Psoas muscle (tissue), 8 donors: ENCODE measurements around the gene SUPT6H. TPM values are rescaled to one million over a fixed set of nuclear protein-coding genes. Genes with fewer than 3 reads are reported as not detected.

Experiments used
- ATAC-seq, 4 donors: fragments of 200-7000 bp; cut with Tn5 transposase; one replicate each; pipeline ENCODE4 v1.9.1; 2020; ENCODE audit warnings: moderate library complexity in 3 of 4, mild to moderate bottlenecking in 2 of 4
- DNase-seq, 2 donors: peaks; one replicate each; pipeline ENCODE4 v3.0.0-alpha.2; 2020
- H3K27ac ChIP-seq: fragments of 200-600 bp; one replicate; pipeline ENCODE4 v1.8.0; 2022
- H3K27me3 ChIP-seq, 3 donors: fragments of 200-600 bp in 1 of 3; one replicate each; pipeline versions ENCODE4 v1.6.1 to v1.8.0; 2013 to 2022; ENCODE audit warnings: low read length in 2 of 3, mild to moderate bottlenecking in 2 of 3, moderate library complexity in 1 of 3; ENCODE audit not compliant: insufficient read depth in 3 of 3
- H3K36me3 ChIP-seq, 2 donors: fragments of 200-600 bp in 1 of 2; one replicate each; pipeline versions ENCODE4 v1.6.1 to v1.8.0; 2013 to 2022; ENCODE audit warnings: low read depth in 1 of 2, mild to moderate bottlenecking in 1 of 2, moderate library complexity in 1 of 2; ENCODE audit not compliant: insufficient read depth in 1 of 2
- H3K4me1 ChIP-seq: fragments of 200-600 bp; one replicate; pipeline ENCODE4 v1.8.0; 2022
- H3K4me3 ChIP-seq: fragments of 200-600 bp; one replicate; pipeline ENCODE4 v1.8.0; 2022; ENCODE audit warnings: mild to moderate bottlenecking
- H3K9me3 ChIP-seq: fragments of 200-600 bp; one replicate; pipeline ENCODE4 v1.8.0; 2022
- WGBS, 3 donors: extraction: QIAGEN DNeasy Blood & Tissue Kit; methylation state at CpG; one replicate each; pipeline versions ENCODE4 v1.1.6 to v1.1.7; 2013; 5-methylcytosine and 5-hydroxymethylcytosine counted together
- intact Hi-C, 2 donors: fragments of 100-400 bp; cut with DNase I; formaldehyde crosslinking; loops; one replicate each; pipeline versions ENCODE4 v1.11.0 to v1.14.2; 2022
- polyA plus RNA-seq, 3 donors: library from polyadenylated mRNA; stranded (reverse); fragments of 200-250 nt; gene quantifications; one replicate each; pipeline ENCODE4 v1.2.3, GENCODE V29; 2013
- total RNA-seq, 4 donors: library from RNA; stranded (reverse); fragmentation: NEBNext Ultra II Directional in 2 of 4; extraction: Animal tissue kit (Norgen Biotek cat#: 25700) in 2 of 4; gene quantifications; one replicate each; pipeline versions ENCODE4 v1.2.1 to v1.2.4, GENCODE V29; 2021 to 2023
- TF ChIP-seq, protein P1 (sequence below): fragments of 200-600 bp; IDR thresholded peaks from one replicate; pipeline ENCODE4 v1.8.0; 2022; ENCODE audit warnings: antibody characterized with exemption
- donor health status: healthy with polysubstance abuse.
- donor health status: DM: no; HTN: no; CAD: no; lungs with moderate emphysema.
- donor health status: Bipolar disorder and iron deficiency.
- donor health status: healthy.
- donor health status: DM: yes; HTN: yes; CAD: no.
- donor health status: DM: no; HTN: no; CAD: no.
- donor health status: DM: no; HTN: no; CAD: no.
- donor health status: DM: yes; HTN: yes; CAD: no.

The SUPT6H gene
- total and polyA plus RNA-seq, 7 donors, result 28.6 to 77.4 (median 67.0) TPM

GRCh38 chr17:28726627-28727491 lies 64.9 kb downstream of the SUPT6H start:
- H3K4me3 ChIP-seq, result peak overlapping the region; percentile 80
- TF ChIP-seq, protein P1, sequence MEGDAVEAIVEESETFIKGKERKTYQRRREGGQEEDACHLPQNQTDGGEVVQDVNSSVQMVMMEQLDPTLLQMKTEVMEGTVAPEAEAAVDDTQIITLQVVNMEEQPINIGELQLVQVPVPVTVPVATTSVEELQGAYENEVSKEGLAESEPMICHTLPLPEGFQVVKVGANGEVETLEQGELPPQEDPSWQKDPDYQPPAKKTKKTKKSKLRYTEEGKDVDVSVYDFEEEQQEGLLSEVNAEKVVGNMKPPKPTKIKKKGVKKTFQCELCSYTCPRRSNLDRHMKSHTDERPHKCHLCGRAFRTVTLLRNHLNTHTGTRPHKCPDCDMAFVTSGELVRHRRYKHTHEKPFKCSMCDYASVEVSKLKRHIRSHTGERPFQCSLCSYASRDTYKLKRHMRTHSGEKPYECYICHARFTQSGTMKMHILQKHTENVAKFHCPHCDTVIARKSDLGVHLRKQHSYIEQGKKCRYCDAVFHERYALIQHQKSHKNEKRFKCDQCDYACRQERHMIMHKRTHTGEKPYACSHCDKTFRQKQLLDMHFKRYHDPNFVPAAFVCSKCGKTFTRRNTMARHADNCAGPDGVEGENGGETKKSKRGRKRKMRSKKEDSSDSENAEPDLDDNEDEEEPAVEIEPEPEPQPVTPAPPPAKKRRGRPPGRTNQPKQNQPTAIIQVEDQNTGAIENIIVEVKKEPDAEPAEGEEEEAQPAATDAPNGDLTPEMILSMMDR, result peak; percentile 99
- H3K9me3 ChIP-seq, result no peaks in the 10 kb centered on the region
- WGBS, 3 donors, result 0% methylated on average over 56 to 57 of the region's 57 CpGs
- DNase-seq, result peak; percentile 92 to 95
- H3K27me3 ChIP-seq, result no peaks in the 10 kb centered on the region
- H3K4me1 ChIP-seq, result peaks cover 28% of the 10 kb centered on the region
- intact Hi-C loops, result loop anchor here (1.0 to 10.0 kb wide), 3 partner anchors 23 to 388 kb away; partner anchors contain the start of gene DHRS13 (in 1 of the 2)
- H3K36me3 ChIP-seq, result peaks cover 0 to 32% of the 10 kb centered on the region in 2 donors
- peak overlapping the region; percentile 59 for H3K27ac ChIP-seq
- ATAC-seq, result peak; percentile 70 to 79 (median 75)

DNA sequence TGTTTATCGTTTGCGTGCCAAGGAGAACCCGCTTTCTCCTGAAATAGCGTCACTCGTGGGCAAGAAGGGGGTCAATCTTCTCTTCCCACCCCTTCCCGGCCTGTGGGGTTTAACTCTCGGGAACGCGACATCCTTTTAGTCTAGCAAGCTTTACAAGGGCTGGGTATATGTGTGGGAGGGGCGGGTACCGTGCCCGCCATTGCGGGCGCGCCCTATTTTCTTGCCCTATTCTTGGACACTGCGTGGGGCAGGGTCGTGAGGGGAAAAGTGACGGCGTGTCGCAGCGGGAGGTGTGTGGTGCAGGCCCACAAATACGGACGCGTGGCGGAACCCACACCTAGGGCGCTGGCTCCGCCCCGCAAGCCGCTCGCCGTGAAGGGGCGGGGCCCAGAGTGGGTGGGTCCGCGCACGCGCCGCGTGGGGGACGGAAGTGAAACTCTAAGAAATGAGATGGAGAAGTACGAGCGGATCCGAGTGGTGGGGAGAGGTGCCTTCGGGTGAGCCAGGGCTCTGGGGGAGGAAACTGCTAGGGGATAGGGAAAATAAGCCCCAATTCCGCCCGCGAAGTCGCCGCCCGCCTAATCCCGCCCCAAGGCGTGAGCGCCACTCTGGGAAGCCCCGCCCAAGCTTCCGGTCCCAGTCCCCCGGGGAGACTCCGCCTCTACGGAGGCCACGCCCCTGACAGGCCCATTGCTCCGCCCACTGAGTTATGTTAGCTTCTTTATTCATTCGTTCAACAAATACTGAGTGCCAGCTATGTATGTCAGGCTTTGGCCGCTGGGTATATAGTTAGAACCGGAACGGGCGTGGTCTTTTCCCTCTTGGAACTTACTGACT lies 66.6 kb downstream of the SUPT6H start, which contains the start of gene NEK8:
NEK8 (plus strand) TSS at position 425 of the 837 bp plus-strand sequence; CDS start at position 451, 26 bp downstream.
- DNase-seq (peak; percentile 95 to 97), ATAC-seq (peak; percentile 85 to 89 (median 88))
- peak within 1 kb of the TSS; percentile 98 for H3K27ac ChIP-seq
- H3K27me3 ChIP-seq, result no peaks in the 10 kb centered on the region
- peaks cover 17% of the 10 kb centered on the region for H3K4me1 ChIP-seq
- intact Hi-C loops, result loop anchor here (2.0 to 10.0 kb wide), 4 partner anchors 14 to 386 kb away; partner anchors contain the start of gene DHRS13 (in 1 of the 2)
- peak within 1 kb of the TSS; percentile 80 for H3K4me3 ChIP-seq
- WGBS, 3 donors, result 0 to 1% (median 0%) methylated on average over 63 to 64 of the region's 64 CpGs
- TF ChIP-seq, protein P1, result no peak
- peaks cover 0 to 14% of the 10 kb centered on the region in 2 donors for H3K36me3 ChIP-seq
- H3K9me3 ChIP-seq, result no peaks in the 10 kb centered on the region

- TF ChIP-seq, protein P1, result no peak
- no peak for DNase-seq
- Histone ChIP-seq H3K4me3 (no peak overlapping the region), H3K27me3 (no peaks in the 10 kb centered on the region), H3K36me3 (peaks cover 0 to under 1% of the 10 kb centered on the region in 2 donors), H3K4me1 (peaks cover 17% of the 10 kb centered on the region), H3K27ac (no peak overlapping the region), H3K9me3 (no peaks in the 10 kb centered on the region)
- intact Hi-C loops, result loop anchor here (2.0 to 10.0 kb wide), 4 partner anchors 13 to 385 kb away; partner anchors contain the start of gene DHRS13 (in 1 of the 2)
- ATAC-seq, result no peak
- WGBS, 3 donors, result 83 to 92% (median 87%) methylated on average over 11 of the region's 11 CpGs
These were observed 67.9 kb downstream of the SUPT6H start for GRCh38 chr17:28729950-28730330.

DNA sequence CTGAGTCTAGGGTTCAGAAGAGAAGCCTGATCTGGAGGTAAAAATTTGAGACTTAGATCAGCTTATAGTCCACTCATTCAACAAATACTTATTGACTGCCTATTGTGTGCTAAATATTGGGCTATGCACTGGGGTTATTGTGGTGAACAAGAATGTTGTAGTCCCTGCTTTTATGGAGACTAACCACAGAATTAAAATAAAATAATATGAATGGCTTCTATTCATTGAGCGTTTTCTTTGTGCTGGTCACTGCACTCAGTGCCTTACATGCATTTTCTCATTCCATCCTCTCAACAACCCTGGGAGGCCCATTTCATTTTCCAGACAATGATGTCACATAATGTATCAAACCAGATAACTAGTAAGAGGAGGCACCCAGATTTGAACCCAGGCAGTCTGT lies 71.3 kb downstream of the SUPT6H start:
- no peaks in the 10 kb centered on the region for H3K36me3 ChIP-seq
- no peak overlapping the region for H3K27ac ChIP-seq
- TF ChIP-seq, protein P1, result no peak
- no peak for DNase-seq
- intact Hi-C loops, result no loop called here
- WGBS, 3 donors, result 87 to 96% (median 92%) methylated on average over 1 of the region's 1 CpG
- no peaks in the 10 kb centered on the region for H3K27me3 ChIP-seq
- no peaks in the 10 kb centered on the region for H3K9me3 ChIP-seq
- no peaks in the 10 kb centered on the region for H3K4me1 ChIP-seq
- no peak for ATAC-seq
- no peak overlapping the region for H3K4me3 ChIP-seq
